GM12891 (cell line): Measurements from ENCODE around the gene LHX4.

Experiments
- DNase-seq: peaks from one replicate; pipeline ENCODE4 v3.0.0; 2011; ENCODE audit warnings: low spot score; ENCODE audit not compliant: insufficient read length
- FAIRE-seq: peaks from 2 replicates; lab custom pipeline; 2011; peaks lifted over from hg19 to GRCh38; lab: Jason Lieb, UNC
- PAX5 ChIP-seq: IDR thresholded peaks from 2 replicates; pipeline ENCODE4 v1.6.1; 2011; ENCODE audit warnings: low read length, moderate library complexity, mild to moderate bottlenecking; ENCODE audit not compliant: insufficient read depth, severe bottlenecking
- POLR2A ChIP-seq: IDR thresholded peaks from 2 replicates; pipeline ENCODE4 v1.6.1; 2011; ENCODE audit warnings: low read depth, low read length, control low read depth
- POLR2AphosphoS5 ChIP-seq: IDR thresholded peaks from 2 replicates; pipeline ENCODE4 v1.6.1; 2011; ENCODE audit warnings: low read depth, low read length, control low read depth
- POU2F2 ChIP-seq: IDR thresholded peaks from 2 replicates; pipeline ENCODE4 v1.6.1; 2011; ENCODE audit warnings: low read depth, mild to moderate bottlenecking, control low read depth, low read length, moderate library complexity
- SPI1 ChIP-seq: IDR thresholded peaks from 2 replicates; pipeline ENCODE4 v1.6.1; 2011; ENCODE audit warnings: low read depth, low read length, control low read depth
- TAF1 ChIP-seq: IDR thresholded peaks from 2 replicates; pipeline ENCODE4 v1.6.1; 2011; ENCODE audit warnings: low read depth, low read length, control low read depth

LHX4 gene

DNA sequence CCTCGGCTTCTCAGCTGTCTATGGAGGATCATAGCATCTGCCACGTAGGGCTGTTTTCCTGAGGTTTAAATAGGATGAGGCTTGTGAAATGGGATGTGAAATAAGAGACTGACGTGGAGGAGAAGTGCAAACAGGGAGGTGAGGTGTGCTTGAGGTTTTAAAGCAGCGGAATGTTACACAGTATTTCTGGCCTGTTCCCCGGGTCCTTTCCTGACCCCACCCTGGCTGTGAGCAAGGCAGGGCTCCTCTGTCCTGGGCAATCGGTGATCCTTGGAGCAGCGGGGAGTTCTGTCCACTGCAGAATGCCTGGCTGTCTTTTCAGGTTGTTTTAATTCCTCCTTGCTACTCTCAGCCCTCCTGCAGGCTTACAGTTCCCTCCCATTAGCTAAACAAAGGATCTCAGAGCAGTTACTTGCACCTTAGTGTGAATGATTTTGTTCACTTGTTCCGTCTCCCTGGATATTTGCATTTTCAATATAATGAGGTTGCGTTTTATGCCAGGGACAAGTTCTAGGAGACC lies 38.6 kb downstream of the LHX4 start:
- no peak for TF ChIP-seq POLR2A
- TF ChIP-seq POLR2AphosphoS5: no peak
- TF ChIP-seq POU2F2: no peak
- no peak for TF ChIP-seq TAF1
- no peak for TF ChIP-seq SPI1
- TF ChIP-seq PAX5: no peak
- FAIRE-seq (no peak), DNase-seq (no peak)

DNA sequence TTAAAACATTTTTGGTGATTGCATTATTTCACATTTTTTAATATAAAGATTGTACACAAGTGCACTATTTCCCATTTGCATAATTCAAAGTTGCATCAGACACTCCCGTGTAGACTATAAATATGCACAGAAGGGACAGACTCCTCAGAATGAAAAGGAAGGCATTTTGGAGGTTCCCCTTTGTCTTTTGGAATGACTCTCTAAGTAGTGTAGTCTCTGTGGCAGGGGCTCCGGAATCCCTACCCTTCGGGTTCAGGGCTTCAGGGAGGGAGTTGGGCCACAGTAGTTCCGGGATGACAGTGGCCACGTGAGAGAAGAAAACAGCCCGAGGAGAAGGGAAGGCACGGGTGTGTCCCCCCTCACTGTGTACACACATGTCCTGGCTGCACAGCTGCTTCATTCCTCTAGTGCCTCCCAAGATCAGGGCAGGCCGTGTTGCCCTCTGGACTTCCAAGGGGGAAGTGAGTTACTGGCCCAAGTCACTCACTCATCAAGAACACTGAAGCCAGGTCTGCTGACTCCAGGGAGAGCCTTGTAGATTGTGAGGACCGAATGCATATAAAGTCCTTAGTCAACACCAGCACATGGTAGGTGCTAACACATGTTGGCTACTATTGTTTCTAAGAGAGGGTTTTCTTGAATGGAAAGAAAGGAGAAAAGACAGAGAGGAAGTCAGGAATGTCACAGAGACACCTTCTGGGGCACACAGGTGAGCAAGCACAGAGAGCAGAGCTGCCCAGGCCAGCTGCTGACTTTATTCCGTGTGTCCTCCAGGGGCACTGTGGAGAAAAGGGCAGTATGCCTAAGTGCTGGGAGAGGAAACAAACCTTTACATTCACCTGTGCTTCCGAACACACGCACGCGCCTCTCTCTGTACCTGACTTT lies 39.8 kb downstream of the LHX4 start:
- no peak for TF ChIP-seq POLR2A
- TF ChIP-seq POU2F2: no peak
- DNase-seq (no peak), FAIRE-seq (no peak)

- FAIRE-seq (no peak), DNase-seq (no peak)
- TF ChIP-seq POLR2A (no peak), POU2F2 (no peak), TAF1 (no peak), PAX5 (no peak), POLR2AphosphoS5 (no peak), SPI1 (no peak)
Observed at GRCh38 chr1:180270530-180271271, 40.6 kb downstream of the LHX4 start.

GRCh38 chr1:180271272-180272255 lies 41.5 kb downstream of the LHX4 start:
- FAIRE-seq (no peak), DNase-seq (no peak)
- TF ChIP-seq TAF1: no peak
- TF ChIP-seq POLR2AphosphoS5: no peak
- TF ChIP-seq SPI1: no peak
- TF ChIP-seq POU2F2: no peak
- no peak for TF ChIP-seq PAX5
- no peak for TF ChIP-seq POLR2A

DNA sequence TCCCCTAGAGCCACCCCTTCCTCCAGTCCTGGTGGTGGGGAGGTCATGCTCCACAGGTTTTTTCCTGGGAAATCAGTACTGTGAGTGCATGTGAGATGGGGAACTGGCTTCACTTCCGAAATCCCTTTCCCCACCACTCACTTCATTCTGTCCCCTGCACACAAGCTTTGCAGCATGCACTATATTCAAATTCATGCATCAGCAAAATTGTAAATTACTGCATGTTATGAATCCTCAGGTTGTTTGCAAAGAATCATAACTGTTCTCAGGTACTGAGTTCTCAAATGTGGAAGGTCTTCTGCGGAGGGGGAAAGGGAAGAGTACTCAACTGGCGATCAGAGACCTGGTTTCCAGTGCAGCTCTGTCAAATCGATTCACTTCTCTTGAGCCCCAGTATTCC lies 42.3 kb downstream of the LHX4 start:
- TF ChIP-seq POLR2AphosphoS5 (no peak), SPI1 (no peak), PAX5 (no peak), POLR2A (no peak), TAF1 (no peak), POU2F2 (no peak)
- FAIRE-seq: no peak
- no peak for DNase-seq

DNA sequence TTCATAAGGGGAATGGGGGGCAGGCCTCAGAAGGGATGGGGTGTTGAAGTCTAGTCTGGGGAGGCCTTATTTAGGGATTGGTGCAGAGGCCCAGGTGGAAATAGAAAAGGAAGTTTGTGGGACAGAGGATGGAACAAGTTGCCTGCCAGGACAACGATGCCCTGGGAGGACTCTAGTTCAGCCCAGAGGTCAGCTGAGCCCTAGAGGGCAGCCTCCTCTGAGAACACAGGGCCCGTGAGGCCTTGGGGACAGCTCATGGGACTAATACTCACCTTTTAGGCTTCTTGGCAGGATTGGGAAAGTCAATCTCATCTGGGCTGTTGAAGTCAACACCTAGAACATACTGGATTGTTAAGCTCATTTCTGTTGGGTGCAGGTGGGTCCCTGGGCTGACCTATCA lies 43.0 kb downstream of the LHX4 start:
- TF ChIP-seq POU2F2: no peak
- TF ChIP-seq PAX5: no peak
- TF ChIP-seq POLR2AphosphoS5: no peak
- TF ChIP-seq POLR2A: no peak
- TF ChIP-seq SPI1: no peak
- TF ChIP-seq TAF1: no peak
- DNase-seq: no peak
- FAIRE-seq: no peak

- TF ChIP-seq SPI1 (no peak), PAX5 (no peak), TAF1 (no peak), POLR2AphosphoS5 (no peak), POU2F2 (no peak), POLR2A (no peak)
- DNase-seq (no peak), FAIRE-seq (no peak)
Observed at GRCh38 chr1:180274221-180274620, 44.2 kb downstream of the LHX4 start.

DNA sequence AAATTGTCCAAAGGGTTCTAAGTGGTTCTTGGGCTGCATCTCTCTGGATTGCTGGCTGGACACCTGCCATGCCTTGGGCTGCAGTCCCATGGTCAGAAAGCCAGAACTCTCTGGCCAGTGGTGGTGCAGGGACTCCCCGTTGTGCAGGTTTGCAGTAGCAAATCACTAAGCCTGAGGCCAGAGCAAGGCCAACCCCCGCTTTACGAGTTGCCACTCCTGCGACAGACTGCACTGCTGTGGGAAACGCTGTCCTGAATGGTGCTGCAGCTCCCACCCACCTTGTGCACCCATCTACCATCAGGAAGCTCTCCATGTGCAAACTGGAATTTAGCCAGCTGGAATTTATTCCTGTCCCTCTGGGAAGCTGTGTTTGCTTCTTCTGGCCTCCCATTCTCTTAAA lies 45.7 kb downstream of the LHX4 start:
- DNase-seq (no peak), FAIRE-seq (no peak)
- TF ChIP-seq POLR2A (no peak), SPI1 (no peak), TAF1 (no peak), PAX5 (no peak), POU2F2 (no peak), POLR2AphosphoS5 (no peak)
